H9 (cell line): ENCODE measurements around the gene RAB3IP. TPM values are rescaled to one million over a fixed set of nuclear protein-coding genes. Genes with fewer than 3 reads are reported as not detected.
A peak's percentile ranks its signal among the peaks of the same experiment; 100 is the strongest.

Source experiments
- DNase-seq: peaks from one replicate; pipeline ENCODE4 v3.0.0-alpha.2; 2017
- H2AFZ ChIP-seq: one replicate; pipeline ENCODE4 v1.6.1; 2013; ENCODE audit warnings: mild to moderate bottlenecking, low read length, control low read depth, moderate library complexity
- H2AK5ac ChIP-seq: 2 replicates; pipeline ENCODE4 v1.6.1; 2013; ENCODE audit warnings: low read length, control low read depth, mixed read lengths; ENCODE audit not compliant: insufficient read length
- H2BK120ac ChIP-seq: one replicate; pipeline ENCODE4 v1.6.1; 2013; ENCODE audit warnings: low read depth, mild to moderate bottlenecking, low read length, control low read depth, inconsistent platforms; ENCODE audit not compliant: poor library complexity, severe bottlenecking
- H2BK12ac ChIP-seq: 2 replicates; pipeline ENCODE4 v1.6.1; 2013; ENCODE audit warnings: low read length, control low read depth, mixed read lengths, low read depth; ENCODE audit not compliant: insufficient read length
- H2BK15ac ChIP-seq: 2 replicates; pipeline ENCODE4 v1.6.1; 2013; ENCODE audit warnings: low read depth, low read length, control low read depth
- H2BK20ac ChIP-seq: one replicate; pipeline ENCODE4 v1.6.1; 2013; ENCODE audit warnings: low read depth, mild to moderate bottlenecking, low read length, control low read depth, inconsistent platforms; ENCODE audit not compliant: poor library complexity, severe bottlenecking
- H2BK5ac ChIP-seq: 2 replicates; pipeline ENCODE4 v1.6.1; 2013; ENCODE audit warnings: low read length, control low read depth, mixed read lengths; ENCODE audit not compliant: insufficient read length
- H3K14ac ChIP-seq: 2 replicates; pipeline ENCODE4 v1.6.1; 2013; ENCODE audit warnings: low read length, control low read depth; ENCODE audit not compliant: insufficient read depth
- H3K18ac ChIP-seq: 2 replicates; pipeline ENCODE4 v1.6.1; 2013; ENCODE audit warnings: low read depth, mild to moderate bottlenecking, mixed read lengths, low read length, control low read depth; ENCODE audit not compliant: insufficient read length
- H3K23ac ChIP-seq: 2 replicates; pipeline ENCODE4 v1.6.1; 2013; ENCODE audit warnings: low read length, control low read depth, mixed read lengths, low read depth; ENCODE audit not compliant: insufficient read length
- H3K23me2 ChIP-seq: 2 replicates; pipeline ENCODE4 v1.6.1; 2013; ENCODE audit warnings: low read depth, mild to moderate bottlenecking, mixed read lengths, low read length, control low read depth; ENCODE audit not compliant: insufficient read length, poor library complexity, severe bottlenecking
- H3K27ac ChIP-seq: 2 replicates; pipeline ENCODE4 v1.5.1; 2013; ENCODE audit warnings: low read length, control low read depth, mixed read lengths, low read depth; ENCODE audit not compliant: insufficient read length
- H3K27me3 ChIP-seq: 2 replicates; pipeline ENCODE4 v1.6.1; 2013; ENCODE audit warnings: low read length, control low read depth, inconsistent platforms; ENCODE audit not compliant: insufficient read depth
- H3K4ac ChIP-seq: 2 replicates; pipeline ENCODE4 v1.6.1; 2013; ENCODE audit warnings: low read depth, mild to moderate bottlenecking, control low read depth, inconsistent platforms, low read length, moderate library complexity
- H3K4me1 ChIP-seq: 2 replicates; pipeline ENCODE4 v1.6.1; 2013; ENCODE audit warnings: low read length, control low read depth, inconsistent platforms; ENCODE audit not compliant: insufficient read depth
- H3K4me2 ChIP-seq: 2 replicates; pipeline ENCODE4 v1.6.1; 2013; ENCODE audit warnings: low read length, control low read depth, mixed read lengths; ENCODE audit not compliant: insufficient read length, insufficient read depth
- H3K56ac ChIP-seq: 2 replicates; pipeline ENCODE4 v1.6.1; 2013; ENCODE audit warnings: low read depth, mild to moderate bottlenecking, mixed read lengths, low read length, control low read depth; ENCODE audit not compliant: insufficient read length
- H3K79me1 ChIP-seq: 2 replicates; pipeline ENCODE4 v1.6.1; 2013; ENCODE audit warnings: low read depth, mild to moderate bottlenecking, moderate library complexity, low read length, control low read depth, inconsistent platforms; ENCODE audit not compliant: insufficient read depth, poor library complexity, severe bottlenecking
- H3K79me2 ChIP-seq: 2 replicates; pipeline ENCODE4 v1.6.1; 2013; ENCODE audit warnings: low read length, control low read depth, inconsistent platforms; ENCODE audit not compliant: insufficient read depth
- H3K9ac ChIP-seq: 2 replicates; pipeline ENCODE4 v1.6.1; 2013; ENCODE audit warnings: low read length, control low read depth, mixed read lengths; ENCODE audit not compliant: insufficient read length; ENCODE audit errors: extremely low read depth
- H3K9me3 ChIP-seq: one replicate; pipeline ENCODE4 v1.6.1; 2013; ENCODE audit warnings: low read depth, low read length, inconsistent platforms; ENCODE audit not compliant: control insufficient read depth
- H3T11ph ChIP-seq: one replicate; pipeline ENCODE4 v1.6.1; 2013; ENCODE audit warnings: mild to moderate bottlenecking, low read length, control low read depth, inconsistent platforms
- H4K20me1 ChIP-seq: one replicate; pipeline ENCODE4 v1.6.1; 2013; ENCODE audit not compliant: control insufficient read depth, insufficient read length, insufficient read depth
- H4K5ac ChIP-seq: 2 replicates; pipeline ENCODE4 v1.6.1; 2013; ENCODE audit warnings: low read depth, mild to moderate bottlenecking, mixed read lengths, low read length, control low read depth; ENCODE audit not compliant: insufficient read length
- H4K8ac ChIP-seq: replicated peaks from 2 replicates; pipeline ENCODE4 v1.6.1; 2013; ENCODE audit warnings: low read length, control low read depth, mixed read lengths, low read depth; ENCODE audit not compliant: insufficient read length
- H4K91ac ChIP-seq: 2 replicates; pipeline ENCODE4 v1.6.1; 2013; ENCODE audit warnings: low read depth, mild to moderate bottlenecking, moderate library complexity, mixed read lengths, low read length, control low read depth; ENCODE audit not compliant: insufficient read length
- H3K27ac Mint-ChIP-seq, 3 experiments: 2 replicates in 2 of 3; 3 replicates in 1 of 3; pipeline ENCODE4 v1.8.0; 2020 to 2021; ENCODE audit warnings: mixed read lengths in 3 of 3, mild to moderate bottlenecking in 1 of 3, moderate library complexity in 1 of 3
- H3K27me3 Mint-ChIP-seq: 2 replicates; pipeline ENCODE4 v1.8.0; 2021; ENCODE audit warnings: low read depth, mild to moderate bottlenecking, moderate library complexity, mixed read lengths
- H3K36me3 Mint-ChIP-seq, 3 experiments: 2 replicates in 2 of 3; 3 replicates in 1 of 3; pipeline ENCODE4 v1.8.0; 2020 to 2021; ENCODE audit warnings: low read depth in 3 of 3, mixed read lengths in 3 of 3; ENCODE audit not compliant: insufficient read depth in 1 of 3
- H3K4me1 Mint-ChIP-seq, 2 experiments: 2 replicates each; pipeline ENCODE4 v1.8.0; 2020; ENCODE audit warnings: mixed read lengths in 2 of 2
- H3K4me3 Mint-ChIP-seq, 2 experiments: 2 replicates in 1 of 2; 3 replicates in 1 of 2; pipeline ENCODE4 v1.8.0; 2020 to 2021; ENCODE audit warnings: mild to moderate bottlenecking in 2 of 2, mixed read lengths in 2 of 2, moderate library complexity in 1 of 2
- H3K9me3 Mint-ChIP-seq, 2 experiments: 2 replicates in 1 of 2; 3 replicates in 1 of 2; pipeline ENCODE4 v1.8.0; 2020; ENCODE audit warnings: mild to moderate bottlenecking in 2 of 2, mixed read lengths in 2 of 2, moderate library complexity in 1 of 2
- CTCF ChIP-seq: fragments of 200-600 bp; sonication (generic); conservative IDR thresholded peaks from 3 replicates; pipeline ENCODE4 v1.8.0; 2021; ENCODE audit warnings: antibody characterized with exemption, mild to moderate bottlenecking
- WGBS: extraction: QIAGEN DNeasy Blood & Tissue Kit; methylation state at CpG from one replicate; pipeline ENCODE4 v1.1.7; 2013; ENCODE audit warnings: missing lambda C conversion rate, low lambda C conversion rate, mixed read lengths; ENCODE audit not compliant: insufficient read length; ENCODE audit errors: extremely low coverage; 5-methylcytosine and 5-hydroxymethylcytosine counted together
- total RNA-seq: library from RNA; stranded (reverse); gene quantifications from 2 replicates; pipeline ENCODE4 v1.2.1, GENCODE V29; 2021

Gene RAB3IP
- total RNA-seq, 1 experiment from 2014 or later, result 45.5 TPM

- no peak overlapping the region for H3K18ac ChIP-seq
- no peaks in the 10 kb centered on the region for H3K9me3 ChIP-seq
- no peak overlapping the region for H4K91ac ChIP-seq
- Mint-ChIP-seq H3K36me3 (no peaks in the 10 kb centered on the region), H3K4me1 (peaks cover 4 to 6% of the 10 kb centered on the region in 2 experiments), H3K9me3 (no peaks in the 10 kb centered on the region), H3K27me3 (no peaks in the 10 kb centered on the region; the same call in 1 of the 2 replicates), H3K27ac (0 out of 7 replicates have a peak overlapping the region, but pooled peaks of 1 of the 3 experiments have one; percentile 9), H3K4me3 (no peak overlapping the region)
- WGBS, result no CpG with 5 or more reads among the region's 1 CpG
- no peak overlapping the region for H2BK120ac ChIP-seq
- no peak overlapping the region for H2BK20ac ChIP-seq
- no peak overlapping the region for H3K27ac ChIP-seq
- H3K23me2 ChIP-seq, result no peaks in the 10 kb centered on the region
- H3K4me2 ChIP-seq, result no peak overlapping the region
- no peaks in the 10 kb centered on the region for H3K79me1 ChIP-seq
- no peaks in the 10 kb centered on the region for H3K79me2 ChIP-seq
- no peak overlapping the region for H2AFZ ChIP-seq
- no peak overlapping the region for H3K23ac ChIP-seq
- no peak overlapping the region for H2BK5ac ChIP-seq
- DNase-seq, result no peak
- H3K4me1 ChIP-seq, result no peaks in the 10 kb centered on the region
- no peak overlapping the region for H3K56ac ChIP-seq
- H2AK5ac ChIP-seq, result no peak overlapping the region
- H4K20me1 ChIP-seq, result no peaks in the 10 kb centered on the region
- TF ChIP-seq CTCF, result no peak
- H4K8ac ChIP-seq, result no peak overlapping the region
- H3K27me3 ChIP-seq, result no peaks in the 10 kb centered on the region
- no peak overlapping the region for H2BK12ac ChIP-seq
- no peak overlapping the region for H3K4ac ChIP-seq
- no peak overlapping the region for H4K5ac ChIP-seq
- no peak overlapping the region for H2BK15ac ChIP-seq
- H3K9ac ChIP-seq, result no peak overlapping the region
- H3T11ph ChIP-seq, result no peak overlapping the region
- H3K14ac ChIP-seq, result no peak overlapping the region
Observed at GRCh38 chr12:69703146-69703642, 35.5 kb upstream of the RAB3IP start.
